ENCODE results near the gene CNNM2.

- TF ChIP-seq ZNF274 (IDR thresholded peaks at IDR 0.05; ENCODE audit: low read depth, low read length): no peak
- TF ChIP-seq YY1 (IDR thresholded peaks at IDR 0.05; ENCODE audit: insufficient read depth, insufficient read length): no peak
Observed at GRCh38 chr10:102945962-102946361, 27.9 kb downstream of the CNNM2 start.
